NCI-H748 treated with DMSO at 0.1 percent for 48 hours (cell line): ENCODE measurements around the gene UBE2S.
"Not testable (repeated sequence)": the region's sequence is repeated elsewhere in the genome, so short reads cannot be mapped to it uniquely, and the experiment has no call there.

Experiments
- DNase-seq: peaks from one replicate; lab custom pipeline; 2025; lab: John Stamatoyannopoulos, UW

UBE2S gene

DNA sequence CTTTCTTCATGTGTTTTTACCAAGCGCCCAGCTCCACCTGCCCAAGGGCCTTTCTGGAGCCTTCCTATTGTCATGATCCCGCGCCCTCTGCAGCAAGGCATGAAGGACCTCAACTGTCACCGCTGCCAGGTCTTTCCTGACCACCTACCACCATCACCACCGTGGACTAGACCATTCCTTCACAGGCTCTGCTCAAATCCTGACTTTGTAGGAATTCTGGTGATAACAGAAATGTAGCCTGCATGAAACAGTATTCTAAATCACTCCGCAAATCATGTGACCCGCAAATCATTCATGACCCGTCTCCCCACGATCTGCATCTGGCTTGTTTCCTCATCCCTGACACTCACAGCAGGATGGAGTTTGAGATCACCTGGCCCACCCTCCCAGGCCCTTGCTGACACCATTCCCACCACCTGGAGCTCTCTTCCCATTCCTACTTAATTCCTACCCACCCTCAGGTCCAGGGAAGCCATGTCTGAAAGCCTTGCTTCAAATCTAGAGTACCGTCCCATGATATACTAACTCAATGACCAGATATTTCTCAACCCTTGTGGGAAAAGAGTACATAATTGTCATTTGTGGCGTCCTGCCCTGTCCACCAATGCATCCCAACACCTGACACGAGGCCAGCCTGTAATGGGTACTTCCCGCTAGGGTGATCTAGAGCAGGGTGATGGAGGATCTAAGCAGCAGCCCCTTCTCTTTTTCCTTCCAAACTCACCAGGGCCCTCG, 1.3 kb downstream of the UBE2S start:
- no peak for DNase-seq

DNA sequence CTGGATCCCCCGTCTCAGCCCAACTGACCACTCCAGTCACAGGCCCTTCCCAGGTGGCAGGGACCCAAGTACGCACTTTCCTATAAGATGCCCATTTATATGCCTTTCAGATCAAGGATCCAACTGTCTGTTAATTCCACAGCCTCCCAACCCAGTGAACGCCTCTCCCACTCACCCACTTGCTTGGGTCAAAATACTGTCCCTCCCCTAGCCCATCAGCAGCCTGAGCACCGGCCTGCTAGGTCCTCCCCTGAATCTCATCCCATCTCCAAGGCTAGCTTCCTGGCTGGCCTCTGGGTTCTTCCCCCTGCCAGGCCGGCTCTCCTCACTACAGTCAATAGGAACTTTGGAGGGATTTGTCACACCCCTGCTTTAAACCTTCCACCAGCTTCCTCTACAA, 1.9 kb downstream of the UBE2S start:
- DNase-seq, result no peak

DNA sequence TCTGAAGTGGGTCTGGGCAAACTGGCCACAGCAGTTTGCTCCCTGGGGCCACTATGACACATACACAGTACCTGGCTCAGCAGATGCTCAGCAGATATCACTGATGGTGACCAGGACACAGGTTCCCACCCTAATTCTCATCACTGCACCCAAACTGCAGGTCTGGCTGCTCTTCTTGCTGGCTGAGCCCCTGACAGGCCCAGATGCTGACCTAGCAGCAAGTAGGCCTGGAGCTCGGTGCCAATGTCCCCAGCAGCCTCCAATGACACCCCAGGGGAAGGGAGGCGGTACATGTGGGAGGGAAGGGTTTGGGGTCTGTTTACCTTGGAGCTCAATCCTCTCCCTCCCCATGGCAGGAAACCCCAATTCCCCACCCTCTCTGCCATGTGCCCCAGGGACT, 5.1 kb downstream of the UBE2S start:
- no peak for DNase-seq

- DNase-seq, result not testable (repeated sequence)
Measured at GRCh38 chr19:55401390-55401789, 6.2 kb downstream of the UBE2S start.

- no peak for DNase-seq
Measured at GRCh38 chr19:55400281-55401087, 7.1 kb downstream of the UBE2S start.

- DNase-seq, result no peak
Measured at GRCh38 chr19:55398200-55398925, 9.2 kb downstream of the UBE2S start.

- DNase-seq, result no peak
Measured at GRCh38 chr19:55392820-55393761, 14.5 kb downstream of the UBE2S start.

- no peak for DNase-seq
Measured at GRCh38 chr19:55391702-55392615, 15.6 kb downstream of the UBE2S start.

DNA sequence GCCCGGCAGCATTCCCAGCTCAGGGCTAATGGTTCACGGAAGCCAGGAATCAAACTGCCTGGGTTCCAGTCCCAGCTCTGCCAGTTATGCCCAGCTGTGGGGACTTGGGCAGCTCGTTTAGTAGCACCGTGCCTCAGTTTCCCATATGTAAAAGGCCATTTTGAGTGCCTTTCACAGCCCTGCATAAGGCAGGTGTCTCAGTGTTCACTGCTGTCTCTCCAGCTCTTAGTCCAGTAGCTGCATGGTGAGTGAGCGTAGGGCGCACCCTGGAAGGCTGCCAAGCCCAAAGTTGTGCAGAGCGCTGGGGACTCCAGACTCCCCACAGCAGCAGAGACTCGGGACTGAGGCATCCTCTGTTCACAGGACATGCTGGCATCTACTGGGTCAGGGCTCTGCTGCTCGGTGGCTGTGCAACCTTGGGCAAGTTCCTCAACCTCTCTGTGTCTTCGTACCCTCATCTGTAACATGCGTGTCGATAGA, 16.4 kb downstream of the UBE2S start:
- DNase-seq, result no peak

DNA sequence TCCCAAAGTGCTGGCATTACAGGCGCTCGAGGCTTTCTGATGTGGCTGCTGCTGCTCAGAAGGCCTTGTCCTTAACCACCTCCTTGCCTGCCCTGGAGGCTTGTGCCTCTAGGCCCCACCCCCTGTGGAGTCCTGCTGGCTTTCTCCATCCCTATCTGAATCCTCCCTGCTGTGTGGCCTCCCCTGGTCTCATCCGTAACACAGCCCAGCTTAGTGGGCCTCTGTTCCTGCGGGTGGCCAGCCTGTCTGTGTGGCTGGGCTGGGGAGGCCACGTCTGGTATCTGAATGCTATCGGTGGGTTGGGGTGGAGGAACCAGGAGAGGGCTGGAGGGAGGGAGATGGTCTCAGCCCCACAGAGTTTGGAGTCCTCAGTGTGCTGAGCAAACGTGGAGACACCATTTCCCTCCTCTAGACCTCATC, 17.1 kb downstream of the UBE2S start:
- no peak for DNase-seq

DNA sequence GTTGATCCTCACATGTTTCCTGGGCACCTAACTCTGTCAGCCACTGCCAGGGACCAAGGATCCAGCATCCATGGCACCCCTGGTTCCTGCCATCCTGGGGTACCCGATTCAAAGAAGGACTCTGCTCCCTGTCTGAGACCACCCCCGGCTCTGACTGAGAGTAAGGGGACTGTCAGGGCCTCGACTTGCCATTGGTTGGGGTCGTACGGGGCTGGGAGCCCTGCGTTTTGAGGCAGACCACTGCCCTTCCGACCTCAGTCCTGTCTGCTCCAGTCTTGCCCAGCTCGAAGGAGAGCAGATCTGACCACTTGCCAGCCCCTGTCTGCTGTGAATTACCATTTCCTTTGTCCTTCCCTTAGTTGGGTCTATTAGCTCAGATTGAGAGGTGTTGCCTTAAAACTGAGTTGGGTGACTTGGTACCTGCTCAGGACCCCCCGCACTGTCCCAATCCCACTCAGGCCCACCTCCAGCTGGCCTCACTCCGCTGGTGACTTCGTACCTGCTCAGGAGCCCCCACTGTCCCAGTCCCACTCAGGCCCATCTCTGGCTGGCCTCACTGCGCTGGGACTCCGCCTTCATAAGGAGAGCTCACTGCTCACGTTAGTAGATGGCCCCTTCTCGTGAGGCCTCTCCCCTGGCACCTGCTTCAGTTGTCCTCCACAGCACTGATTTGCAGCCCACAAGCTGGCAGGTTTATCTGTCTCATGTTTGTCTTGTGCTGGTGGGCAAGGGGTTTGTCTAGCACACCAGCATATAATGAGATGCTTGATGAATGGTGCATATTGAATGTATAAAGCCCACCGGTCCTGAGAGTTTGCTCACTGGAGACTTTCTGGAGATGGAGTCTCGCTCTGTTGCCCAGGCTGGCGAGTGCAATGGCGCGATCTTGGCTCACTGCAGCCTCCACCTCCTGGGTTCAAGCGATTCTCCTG, 17.9 kb downstream of the UBE2S start:
- DNase-seq, result no peak

GRCh38 chr19:55387736-55388497, 19.7 kb downstream of the UBE2S start:
- no peak for DNase-seq

GRCh38 chr19:55386493-55386971, 21.1 kb downstream of the UBE2S start:
- DNase-seq, result no peak

DNA sequence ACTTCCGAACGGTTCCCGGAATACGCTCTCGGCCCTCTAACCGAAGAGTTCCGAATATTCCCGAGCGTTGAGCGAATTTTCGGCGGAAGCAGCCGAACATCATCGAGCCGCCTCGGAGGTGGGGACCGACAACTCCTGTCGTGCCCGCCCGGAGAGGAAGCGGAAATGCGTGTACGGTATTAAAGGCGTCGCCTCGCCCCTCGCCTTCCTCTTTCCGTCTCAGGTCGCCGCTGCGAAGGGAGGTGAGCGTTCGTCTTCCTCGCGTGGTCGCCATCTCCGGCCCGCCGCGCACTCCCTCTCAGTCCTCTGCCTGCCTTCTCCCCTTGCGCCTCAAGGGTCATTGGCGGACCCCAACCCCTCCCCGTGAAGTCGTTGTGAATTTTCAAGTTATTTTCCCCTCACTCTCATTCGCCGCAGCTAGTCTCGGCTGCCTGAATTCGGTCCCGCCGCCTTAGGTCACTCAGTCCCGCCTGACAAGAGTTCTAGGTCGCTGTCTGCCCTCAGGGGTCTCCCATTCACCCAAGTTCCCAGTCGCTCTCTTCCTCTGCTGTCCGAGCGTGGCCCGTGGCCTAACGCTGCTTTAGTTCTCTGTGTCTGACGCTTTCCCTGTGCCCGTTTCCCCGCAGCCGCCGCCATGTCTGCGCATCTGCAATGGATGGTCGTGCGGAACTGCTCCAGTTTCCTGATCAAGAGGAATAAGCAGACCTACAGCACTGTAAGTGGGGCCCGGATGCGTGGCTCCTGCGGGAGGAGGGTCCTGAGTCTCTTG, 21.7 kb downstream of the UBE2S start, which contains the start of gene RPL28:
TSS of gene RPL28 (plus strand) at position 209 of the 769 bp plus-strand sequence. CDS start at position 635, 426 bp downstream.
- peak; percentile 99 for DNase-seq

- DNase-seq, result peak; percentile 99
Measured at GRCh38 chr19:55384920-55385723, 22.5 kb downstream of the UBE2S start.

GRCh38 chr19:55384131-55384919, 23.3 kb downstream of the UBE2S start, which contains the start of gene TMEM238:
Gene TMEM238, minus strand, starts transcription at chr19:55384292. Its CDS starts 33 bp downstream, at chr19:55384259.
- DNase-seq, result peak; percentile 42
